ENCODE measurements around the gene ZNF511.

ZNF511 gene

GRCh38 chr10:133292919-133293809 is 15.6 kb upstream of the ZNF511 start:
- no peak for DNase-seq

- DNase-seq = no peak
Observed at GRCh38 chr10:133293810-133294119, 14.9 kb upstream of the ZNF511 start.

- peak in 1 of 56 donors; percentile 14 for DNase-seq
Observed at GRCh38 chr10:133294189-133294588, 14.5 kb upstream of the ZNF511 start.

GRCh38 chr10:133295426-133296320 is 13.0 kb upstream of the ZNF511 start:
- no peak for DNase-seq

- no peak for DNase-seq
Observed at GRCh38 chr10:133297504-133297903, 11.2 kb upstream of the ZNF511 start.

- DNase-seq = no peak
Observed at GRCh38 chr10:133298466-133298865, 10.2 kb upstream of the ZNF511 start.

- DNase-seq = no peak
Observed at GRCh38 chr10:133299224-133299623, 9.5 kb upstream of the ZNF511 start.

GRCh38 chr10:133299738-133300137 is 9.0 kb upstream of the ZNF511 start:
- DNase-seq = no peak

- DNase-seq = no peak
Observed at GRCh38 chr10:133302230-133302629, 6.5 kb upstream of the ZNF511 start.

- DNase-seq = no peak
Observed at GRCh38 chr10:133303206-133303605, 5.5 kb upstream of the ZNF511 start.

- DNase-seq = no peak
Observed at GRCh38 chr10:133306097-133306476, 2.6 kb upstream of the ZNF511 start.

GRCh38 chr10:133306941-133307379 is 1.8 kb upstream of the ZNF511 start:
- DNase-seq = no peak

GRCh38 chr10:133307776-133308420 is 816 bp upstream of the ZNF511 start:
- DNase-seq = peak in 27 of 56 donors; percentile 9 to 76 (median 37)

GRCh38 chr10:133309100-133309719 is 496 bp downstream of the ZNF511 start:
- peak in 55 of 56 donors; percentile 62 to 96 (median 90) for DNase-seq

- peak in 2 of 56 donors; percentile 17 to 42 for DNase-seq
Observed at GRCh38 chr10:133309720-133310398, 1.1 kb downstream of the ZNF511 start.

- DNase-seq = no peak
Observed at GRCh38 chr10:133310399-133310755, 1.7 kb downstream of the ZNF511 start.

- no peak for DNase-seq
Observed at GRCh38 chr10:133310789-133311188, 2.1 kb downstream of the ZNF511 start.

GRCh38 chr10:133311570-133311969 is 2.9 kb downstream of the ZNF511 start:
- no peak for DNase-seq

- DNase-seq = no peak
Observed at GRCh38 chr10:133312016-133312768, 3.5 kb downstream of the ZNF511 start.

- no peak for DNase-seq
Observed at GRCh38 chr10:133312769-133313145, 4.0 kb downstream of the ZNF511 start.

All from nucleus accumbens (tissue), 56 donors.